ENCODE results near the gene CBX4.

CBX4 gene

DNA sequence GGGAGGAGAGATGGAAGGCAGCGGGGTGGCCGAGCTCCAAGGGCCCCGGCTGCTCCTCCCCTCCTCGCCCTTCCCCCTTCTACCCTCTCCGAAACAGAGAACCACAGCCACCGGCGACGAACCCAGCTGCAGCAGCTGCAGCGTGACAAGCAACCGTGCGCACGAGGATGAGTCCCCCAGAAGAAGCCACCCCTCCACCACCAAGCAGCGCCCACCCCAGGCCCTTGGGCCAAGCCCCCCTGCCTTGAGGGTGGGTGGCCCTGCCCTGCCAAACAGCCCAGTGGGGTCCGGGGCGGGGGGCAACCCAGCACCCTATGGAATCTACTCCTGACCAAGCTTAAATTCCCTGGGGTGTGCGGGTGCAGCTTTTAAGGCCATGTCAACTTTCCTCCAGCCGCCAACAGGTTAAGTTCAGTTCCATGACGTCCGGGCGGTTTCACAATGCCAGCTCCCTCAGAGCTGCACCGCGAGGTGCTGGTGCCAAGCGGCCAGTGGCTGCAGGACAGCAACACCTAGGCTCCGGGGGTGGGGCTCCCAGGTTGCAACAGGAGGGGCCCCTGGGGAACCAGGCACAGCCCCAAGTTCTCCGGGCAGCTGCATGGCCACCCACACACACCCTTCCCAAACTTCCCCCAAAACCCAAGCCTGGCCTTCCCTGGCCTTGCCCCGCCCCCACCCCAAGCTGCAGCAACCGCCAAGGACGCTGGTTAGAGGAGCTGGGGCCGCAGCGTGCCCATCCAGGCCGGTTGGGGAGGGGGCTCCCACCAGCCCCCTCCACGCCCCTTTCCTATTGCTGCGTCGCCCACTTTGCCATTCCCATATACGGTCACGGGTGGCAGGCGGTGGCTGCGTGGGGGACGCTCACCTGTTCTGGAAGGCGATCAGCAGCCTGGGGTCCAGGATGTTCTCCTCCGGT lies 2.0 kb downstream of the CBX4 start (continued):
- TF ChIP-seq, protein P1, sequence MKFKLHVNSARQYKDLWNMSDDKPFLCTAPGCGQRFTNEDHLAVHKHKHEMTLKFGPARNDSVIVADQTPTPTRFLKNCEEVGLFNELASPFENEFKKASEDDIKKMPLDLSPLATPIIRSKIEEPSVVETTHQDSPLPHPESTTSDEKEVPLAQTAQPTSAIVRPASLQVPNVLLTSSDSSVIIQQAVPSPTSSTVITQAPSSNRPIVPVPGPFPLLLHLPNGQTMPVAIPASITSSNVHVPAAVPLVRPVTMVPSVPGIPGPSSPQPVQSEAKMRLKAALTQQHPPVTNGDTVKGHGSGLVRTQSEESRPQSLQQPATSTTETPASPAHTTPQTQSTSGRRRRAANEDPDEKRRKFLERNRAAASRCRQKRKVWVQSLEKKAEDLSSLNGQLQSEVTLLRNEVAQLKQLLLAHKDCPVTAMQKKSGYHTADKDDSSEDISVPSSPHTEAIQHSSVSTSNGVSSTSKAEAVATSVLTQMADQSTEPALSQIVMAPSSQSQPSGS (tag by site-specific recombination; IDR thresholded peaks at IDR 0.05; ENCODE audit: low read depth), result no peak
- TF ChIP-seq ZNF701 (tag by site-specific recombination; IDR thresholded peaks at IDR 0.05) (no peak), ZNF510 (tag by site-specific recombination; IDR thresholded peaks at IDR 0.05; ENCODE audit: insufficient replicate concordance) (no peak), KLF9 (tag by site-specific recombination; IDR thresholded peaks at IDR 0.05; ENCODE audit: low read depth) (peak; percentile 52), ZNF514 (tag by site-specific recombination; IDR thresholded peaks at IDR 0.05) (no peak), EGR2 (tag by site-specific recombination; IDR thresholded peaks at IDR 0.05; ENCODE audit: low read depth) (0 out of 2 replicates have a peak, but pooled peaks have one; percentile 25), ZNF169 (tag by site-specific recombination; IDR thresholded peaks at IDR 0.05) (no peak), ZNF549 (tag by site-specific recombination; IDR thresholded peaks at IDR 0.05) (no peak), ZFP37 (tag by site-specific recombination; IDR thresholded peaks at IDR 0.05) (no peak), ZNF202 (tag by site-specific recombination; IDR thresholded peaks at IDR 0.05; ENCODE audit: borderline replicate concordance) (no peak), ZNF350 (tag by site-specific recombination; IDR thresholded peaks at IDR 0.05) (no peak), ZBTB17 (tag by site-specific recombination; IDR thresholded peaks at IDR 0.05) (no peak), MZF1 (tag by site-specific recombination; IDR thresholded peaks at IDR 0.05; ENCODE audit: borderline replicate concordance) (no peak), IKZF3 (tag by site-specific recombination; IDR thresholded peaks at IDR 0.05) (0 out of 2 replicates have a peak, but pooled peaks have one; percentile 2), ZNF175 (tag by site-specific recombination; IDR thresholded peaks at IDR 0.05) (no peak), SCRT1 (tag by site-specific recombination; IDR thresholded peaks at IDR 0.05; ENCODE audit: borderline replicate concordance) (peak; percentile 51), ZNF658 (tag by site-specific recombination; IDR thresholded peaks at IDR 0.05) (no peak), SETDB1 (IDR thresholded peaks at IDR 0.05; ENCODE audit: insufficient read length, low read length) (no peak), BCL11A (tag by site-specific recombination; IDR thresholded peaks at IDR 0.05; ENCODE audit: low read depth) (no peak), ZNF777 (tag by site-specific recombination; IDR thresholded peaks at IDR 0.05; ENCODE audit: borderline replicate concordance) (no peak), ZFP69B (tag by site-specific recombination; IDR thresholded peaks at IDR 0.05) (no peak)
- TF ChIP-seq, protein P2, sequence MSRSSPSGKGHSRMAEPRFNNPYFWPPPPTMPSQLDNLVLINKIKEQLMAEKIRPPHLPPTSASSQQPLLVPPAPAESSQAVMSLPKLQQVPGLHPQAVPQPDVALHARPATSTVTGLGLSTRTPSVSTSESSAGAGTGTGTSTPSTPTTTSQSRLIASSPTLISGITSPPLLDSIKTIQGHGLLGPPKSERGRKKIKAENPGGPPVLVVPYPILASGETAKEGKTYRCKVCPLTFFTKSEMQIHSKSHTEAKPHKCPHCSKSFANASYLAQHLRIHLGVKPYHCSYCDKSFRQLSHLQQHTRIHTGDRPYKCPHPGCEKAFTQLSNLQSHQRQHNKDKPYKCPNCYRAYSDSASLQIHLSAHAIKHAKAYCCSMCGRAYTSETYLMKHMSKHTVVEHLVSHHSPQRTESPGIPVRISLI (tag by site-specific recombination; IDR thresholded peaks at IDR 0.05), result no peak
- TF ChIP-seq, protein P3, sequence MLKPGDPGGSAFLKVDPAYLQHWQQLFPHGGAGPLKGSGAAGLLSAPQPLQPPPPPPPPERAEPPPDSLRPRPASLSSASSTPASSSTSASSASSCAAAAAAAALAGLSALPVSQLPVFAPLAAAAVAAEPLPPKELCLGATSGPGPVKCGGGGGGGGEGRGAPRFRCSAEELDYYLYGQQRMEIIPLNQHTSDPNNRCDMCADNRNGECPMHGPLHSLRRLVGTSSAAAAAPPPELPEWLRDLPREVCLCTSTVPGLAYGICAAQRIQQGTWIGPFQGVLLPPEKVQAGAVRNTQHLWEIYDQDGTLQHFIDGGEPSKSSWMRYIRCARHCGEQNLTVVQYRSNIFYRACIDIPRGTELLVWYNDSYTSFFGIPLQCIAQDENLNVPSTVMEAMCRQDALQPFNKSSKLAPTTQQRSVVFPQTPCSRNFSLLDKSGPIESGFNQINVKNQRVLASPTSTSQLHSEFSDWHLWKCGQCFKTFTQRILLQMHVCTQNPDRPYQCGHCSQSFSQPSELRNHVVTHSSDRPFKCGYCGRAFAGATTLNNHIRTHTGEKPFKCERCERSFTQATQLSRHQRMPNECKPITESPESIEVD (tag by site-specific recombination; IDR thresholded peaks at IDR 0.05), result no peak
- TF ChIP-seq, protein P4, sequence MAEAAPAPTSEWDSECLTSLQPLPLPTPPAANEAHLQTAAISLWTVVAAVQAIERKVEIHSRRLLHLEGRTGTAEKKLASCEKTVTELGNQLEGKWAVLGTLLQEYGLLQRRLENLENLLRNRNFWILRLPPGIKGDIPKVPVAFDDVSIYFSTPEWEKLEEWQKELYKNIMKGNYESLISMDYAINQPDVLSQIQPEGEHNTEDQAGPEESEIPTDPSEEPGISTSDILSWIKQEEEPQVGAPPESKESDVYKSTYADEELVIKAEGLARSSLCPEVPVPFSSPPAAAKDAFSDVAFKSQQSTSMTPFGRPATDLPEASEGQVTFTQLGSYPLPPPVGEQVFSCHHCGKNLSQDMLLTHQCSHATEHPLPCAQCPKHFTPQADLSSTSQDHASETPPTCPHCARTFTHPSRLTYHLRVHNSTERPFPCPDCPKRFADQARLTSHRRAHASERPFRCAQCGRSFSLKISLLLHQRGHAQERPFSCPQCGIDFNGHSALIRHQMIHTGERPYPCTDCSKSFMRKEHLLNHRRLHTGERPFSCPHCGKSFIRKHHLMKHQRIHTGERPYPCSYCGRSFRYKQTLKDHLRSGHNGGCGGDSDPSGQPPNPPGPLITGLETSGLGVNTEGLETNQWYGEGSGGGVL (tag by site-specific recombination; IDR thresholded peaks at IDR 0.05), result no peak
- TF ChIP-seq, protein P5, sequence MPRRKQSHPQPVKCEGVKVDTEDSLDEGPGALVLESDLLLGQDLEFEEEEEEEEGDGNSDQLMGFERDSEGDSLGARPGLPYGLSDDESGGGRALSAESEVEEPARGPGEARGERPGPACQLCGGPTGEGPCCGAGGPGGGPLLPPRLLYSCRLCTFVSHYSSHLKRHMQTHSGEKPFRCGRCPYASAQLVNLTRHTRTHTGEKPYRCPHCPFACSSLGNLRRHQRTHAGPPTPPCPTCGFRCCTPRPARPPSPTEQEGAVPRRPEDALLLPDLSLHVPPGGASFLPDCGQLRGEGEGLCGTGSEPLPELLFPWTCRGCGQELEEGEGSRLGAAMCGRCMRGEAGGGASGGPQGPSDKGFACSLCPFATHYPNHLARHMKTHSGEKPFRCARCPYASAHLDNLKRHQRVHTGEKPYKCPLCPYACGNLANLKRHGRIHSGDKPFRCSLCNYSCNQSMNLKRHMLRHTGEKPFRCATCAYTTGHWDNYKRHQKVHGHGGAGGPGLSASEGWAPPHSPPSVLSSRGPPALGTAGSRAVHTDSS (tag by site-specific recombination; IDR thresholded peaks at IDR 0.05), result no peak
- TF ChIP-seq, protein P6, sequence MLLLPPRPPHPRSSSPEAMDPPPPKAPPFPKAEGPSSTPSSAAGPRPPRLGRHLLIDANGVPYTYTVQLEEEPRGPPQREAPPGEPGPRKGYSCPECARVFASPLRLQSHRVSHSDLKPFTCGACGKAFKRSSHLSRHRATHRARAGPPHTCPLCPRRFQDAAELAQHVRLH (tag by site-specific recombination; IDR thresholded peaks at IDR 0.05), result no peak
- TF ChIP-seq, protein P7, sequence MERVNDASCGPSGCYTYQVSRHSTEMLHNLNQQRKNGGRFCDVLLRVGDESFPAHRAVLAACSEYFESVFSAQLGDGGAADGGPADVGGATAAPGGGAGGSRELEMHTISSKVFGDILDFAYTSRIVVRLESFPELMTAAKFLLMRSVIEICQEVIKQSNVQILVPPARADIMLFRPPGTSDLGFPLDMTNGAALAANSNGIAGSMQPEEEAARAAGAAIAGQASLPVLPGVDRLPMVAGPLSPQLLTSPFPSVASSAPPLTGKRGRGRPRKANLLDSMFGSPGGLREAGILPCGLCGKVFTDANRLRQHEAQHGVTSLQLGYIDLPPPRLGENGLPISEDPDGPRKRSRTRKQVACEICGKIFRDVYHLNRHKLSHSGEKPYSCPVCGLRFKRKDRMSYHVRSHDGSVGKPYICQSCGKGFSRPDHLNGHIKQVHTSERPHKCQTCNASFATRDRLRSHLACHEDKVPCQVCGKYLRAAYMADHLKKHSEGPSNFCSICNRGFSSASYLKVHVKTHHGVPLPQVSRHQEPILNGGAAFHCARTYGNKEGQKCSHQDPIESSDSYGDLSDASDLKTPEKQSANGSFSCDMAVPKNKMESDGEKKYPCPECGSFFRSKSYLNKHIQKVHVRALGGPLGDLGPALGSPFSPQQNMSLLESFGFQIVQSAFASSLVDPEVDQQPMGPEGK (tag by site-specific recombination; IDR thresholded peaks at IDR 0.05), result peak; percentile 62; the same call in 1 of the 2 replicates
